H1 (cell line): ENCODE measurements around the gene FIG4. TPM values are rescaled to one million over a fixed set of nuclear protein-coding genes. Genes with fewer than 3 reads are reported as not detected.

ENCODE experiments used
- CTCF ChIA-PET: fragments of 300-600 bp; sonication (Branson Sonifier 250); formaldehyde crosslinking; loops from one replicate; lab custom pipeline; 2021; ENCODE audit not compliant: partially characterized antibody; lab: Charles Lee
- POLR2A ChIA-PET: fragments of 300-600 bp; sonication (Branson Sonifier 250); formaldehyde crosslinking; loops from one replicate; lab custom pipeline; 2021; ENCODE audit warnings: inconsistent platforms; ENCODE audit not compliant: partially characterized antibody; lab: Charles Lee
- DNase-seq, 2 experiments: peaks; one replicate each; pipeline versions ENCODE4 v3.0.0 to v3.0.0-alpha.2; 2010 to 2022; ENCODE audit warnings: low spot score in 2 of 2, low read depth in 1 of 2, mixed read lengths in 1 of 2
- FAIRE-seq: peaks from 2 replicates; lab custom pipeline; 2011; peaks lifted over from hg19 to GRCh38; lab: Jason Lieb, UNC
- H2AFZ ChIP-seq: 2 replicates; pipeline ENCODE4 v1.8.1; 2012; ENCODE audit warnings: low read length, inconsistent platforms
- H2AK5ac ChIP-seq: 2 replicates; pipeline ENCODE4 v1.6.1; 2013; ENCODE audit warnings: low read depth, low read length
- H2BK120ac ChIP-seq: replicated peaks from 2 replicates; pipeline ENCODE3; 2013; ENCODE audit warnings: low read depth, low read length, inconsistent platforms
- H2BK12ac ChIP-seq: 2 replicates; pipeline ENCODE4 v1.6.1; 2013; ENCODE audit warnings: low read depth, low read length
- H2BK15ac ChIP-seq: 2 replicates; pipeline ENCODE4 v1.6.1; 2013; ENCODE audit warnings: low read length
- H2BK20ac ChIP-seq: 2 replicates; pipeline ENCODE4 v1.6.1; 2013; ENCODE audit warnings: low read length
- H2BK5ac ChIP-seq: 2 replicates; pipeline ENCODE4 v1.6.1; 2013; ENCODE audit warnings: low read depth, low read length
- H3K14ac ChIP-seq: 2 replicates; pipeline ENCODE4 v1.6.1; 2013; ENCODE audit warnings: inconsistent platforms; ENCODE audit not compliant: insufficient read length
- H3K18ac ChIP-seq: 2 replicates; pipeline ENCODE4 v1.6.1; 2013; ENCODE audit warnings: low read length; ENCODE audit errors: extremely low read depth
- H3K23ac ChIP-seq: 2 replicates; pipeline ENCODE4 v1.6.1; 2013; ENCODE audit warnings: inconsistent platforms; ENCODE audit not compliant: insufficient read length
- H3K23me2 ChIP-seq: 2 replicates; pipeline ENCODE4 v1.6.1; 2013; ENCODE audit warnings: low read depth, low read length
- H3K27ac ChIP-seq: 2 replicates; pipeline ENCODE4 v1.6.1; 2011; ENCODE audit warnings: low read depth, low read length, inconsistent platforms
- H3K27me3 ChIP-seq, 4 experiments: replicated peaks in 1 of 4; 1 replicate in 1 of 4; 2 replicates in 3 of 4; pipeline versions ENCODE4 v1.6.1 to v1.8.1; 2011 to 2013; ENCODE audit warnings: low read length in 3 of 4, mild to moderate bottlenecking in 3 of 4, inconsistent platforms in 2 of 4, mixed read lengths in 2 of 4, moderate library complexity in 1 of 4; ENCODE audit not compliant: control insufficient read depth in 3 of 4, insufficient read depth in 3 of 4; ENCODE audit errors: extremely low read depth in 1 of 4
- H3K36me3 ChIP-seq, 4 experiments: 2 replicates each; pipeline versions ENCODE4 v1.6.1 to v1.8.1; 2011 to 2013; ENCODE audit warnings: mild to moderate bottlenecking in 4 of 4, low read length in 3 of 4, moderate library complexity in 2 of 4, control low read depth in 1 of 4, inconsistent platforms in 1 of 4; ENCODE audit not compliant: insufficient read depth in 4 of 4, control insufficient read depth in 2 of 4
- H3K4ac ChIP-seq: replicated peaks from 2 replicates; pipeline ENCODE3; 2013; ENCODE audit warnings: low read length, low read depth, mixed read lengths, inconsistent platforms; ENCODE audit not compliant: insufficient read length
- H3K4me1 ChIP-seq, 4 experiments: replicated peaks in 1 of 4; 1 replicate in 1 of 4; 2 replicates in 3 of 4; pipeline versions ENCODE4 v1.6.1 to v1.8.1; 2011 to 2013; ENCODE audit warnings: low read length in 3 of 4, inconsistent platforms in 2 of 4, mixed read lengths in 1 of 4; ENCODE audit not compliant: insufficient read depth in 4 of 4, control insufficient read depth in 3 of 4
- H3K4me2 ChIP-seq, 2 experiments: 2 replicates each; pipeline versions ENCODE4 v1.6.1 to v1.8.1; 2011 to 2013; ENCODE audit warnings: low read depth in 2 of 2, low read length in 2 of 2, control low read depth in 1 of 2, inconsistent platforms in 1 of 2, mild to moderate bottlenecking in 1 of 2; ENCODE audit not compliant: insufficient read depth in 1 of 2
- H3K4me3 ChIP-seq, 4 experiments: fragments of 200-600, 300-600 bp in 1 of 4; sonication (generic), shearing (Covaris generic), sonication (Bioruptor Twin) in 1 of 4; 2 replicates each; pipeline versions ENCODE4 v1.5.1 to v1.8.1; 2011 to 2016; ENCODE audit warnings: low read length in 4 of 4, low read depth in 3 of 4, control low read depth in 2 of 4, inconsistent platforms in 2 of 4, mild to moderate bottlenecking in 2 of 4, mixed read lengths in 1 of 4, moderate library complexity in 1 of 4; ENCODE audit not compliant: insufficient read depth in 2 of 4; ENCODE audit errors: extremely low read depth in 1 of 4
- H3K56ac ChIP-seq: replicated peaks from 2 replicates; pipeline ENCODE3; 2013; ENCODE audit warnings: low read depth, mild to moderate bottlenecking, mixed read lengths, low read length, inconsistent platforms; ENCODE audit not compliant: insufficient read length
- H3K79me1 ChIP-seq: 2 replicates; pipeline ENCODE4 v1.6.1; 2013; ENCODE audit warnings: low read depth, low read length, control low read depth
- H3K79me2 ChIP-seq, 2 experiments: 2 replicates each; pipeline versions ENCODE4 v1.6.1 to v1.8.1; 2012 to 2013; ENCODE audit warnings: low read length in 2 of 2, mild to moderate bottlenecking in 2 of 2, inconsistent platforms in 1 of 2; ENCODE audit not compliant: insufficient read depth in 2 of 2, control insufficient read depth in 1 of 2
- H3K9ac ChIP-seq, 4 experiments: replicated peaks in 1 of 4; 1 replicate in 1 of 4; 2 replicates in 3 of 4; pipeline versions ENCODE4 v1.6.1 to v1.8.1; 2011 to 2013; ENCODE audit warnings: low read depth in 3 of 4, low read length in 3 of 4, control low read depth in 2 of 4, mild to moderate bottlenecking in 2 of 4, moderate library complexity in 2 of 4, inconsistent platforms in 1 of 4; ENCODE audit errors: extremely low read depth in 1 of 4
- H3K9me3 ChIP-seq, 2 experiments: 2 replicates each; pipeline versions ENCODE4 v1.6.1 to v1.8.1; 2012 to 2013; ENCODE audit warnings: mild to moderate bottlenecking in 2 of 2, moderate library complexity in 2 of 2, control low read depth in 1 of 2, inconsistent platforms in 1 of 2, low read depth in 1 of 2, low read length in 1 of 2, mixed read lengths in 1 of 2; ENCODE audit not compliant: insufficient read depth in 2 of 2
- H4K20me1 ChIP-seq, 2 experiments: replicated peaks in 1 of 2; 2 replicates each; pipeline versions ENCODE3 to v1.8.1; 2011 to 2013; ENCODE audit warnings: inconsistent platforms in 2 of 2, low read length in 2 of 2, mild to moderate bottlenecking in 1 of 2; ENCODE audit not compliant: insufficient read depth in 2 of 2, control insufficient read depth in 1 of 2
- H4K5ac ChIP-seq: 2 replicates; pipeline ENCODE4 v1.6.1; 2013; ENCODE audit warnings: low read length, low read depth, mixed read lengths, inconsistent platforms; ENCODE audit not compliant: insufficient read length
- H4K8ac ChIP-seq: 2 replicates; pipeline ENCODE4 v1.8.0; 2013; ENCODE audit warnings: mild to moderate bottlenecking, moderate library complexity, low read length, inconsistent platforms; ENCODE audit not compliant: insufficient read depth; ENCODE audit errors: extremely low read depth
- H4K91ac ChIP-seq: replicated peaks from 2 replicates; pipeline ENCODE3; 2013; ENCODE audit warnings: low read length, mixed read lengths, inconsistent platforms; ENCODE audit not compliant: insufficient read length
- ATF3 ChIP-seq: IDR thresholded peaks from 2 replicates; pipeline ENCODE4 v1.6.1; 2011; ENCODE audit warnings: low read depth, mild to moderate bottlenecking, low read length; ENCODE audit not compliant: insufficient read depth
- CHD1 ChIP-seq: IDR thresholded peaks from 2 replicates; pipeline ENCODE4 v1.6.1; 2012; ENCODE audit warnings: low read depth, low read length, improper control_type of control experiment
- CREB1 ChIP-seq: IDR thresholded peaks from 2 replicates; pipeline ENCODE4 v1.6.1; 2012; ENCODE audit warnings: inconsistent platforms
- MAFK ChIP-seq: IDR thresholded peaks from 2 replicates; pipeline ENCODE4 v1.6.1; 2012; ENCODE audit warnings: low read depth, mild to moderate bottlenecking, improper control_type of control experiment, low read length
- POLR2AphosphoS5 ChIP-seq: IDR thresholded peaks from 2 replicates; pipeline ENCODE4 v1.6.1; 2011; ENCODE audit warnings: low read depth, low read length
- RAD21 ChIP-seq, 2 experiments: IDR thresholded peaks in 1 of 2; conservative IDR thresholded peaks in 1 of 2; 2 replicates each; pipeline ENCODE4 v1.6.1; 2011; ENCODE audit warnings: low read depth in 2 of 2, low read length in 2 of 2, improper control_type of control experiment in 1 of 2, inconsistent platforms in 1 of 2, mild to moderate bottlenecking in 1 of 2, moderate library complexity in 1 of 2
- RFX5 ChIP-seq: IDR thresholded peaks from 2 replicates; pipeline ENCODE4 v1.6.1; 2011; ENCODE audit warnings: low read depth, low read length, improper control_type of control experiment, borderline replicate concordance
- RXRA ChIP-seq: IDR thresholded peaks from 2 replicates; pipeline ENCODE4 v1.6.1; 2011; ENCODE audit warnings: low read depth, mild to moderate bottlenecking, low read length, moderate library complexity; ENCODE audit not compliant: insufficient read depth
- SIRT6 ChIP-seq: IDR thresholded peaks from one replicate; pipeline ENCODE4 v1.7.1; 2012; ENCODE audit warnings: low read length, inconsistent platforms
- SP1 ChIP-seq: IDR thresholded peaks from 2 replicates; pipeline ENCODE4 v1.6.1; 2011; ENCODE audit warnings: low read depth, low read length
- SUZ12 ChIP-seq: fragments of 200-600 bp; sonication (generic); IDR thresholded peaks from 2 replicates; pipeline ENCODE4 v1.6.1; 2012; ENCODE audit warnings: mild to moderate bottlenecking, inconsistent platforms, low read length, moderate library complexity, mixed read lengths
- TAF1 ChIP-seq: IDR thresholded peaks from 2 replicates; pipeline ENCODE4 v1.6.1; 2011; ENCODE audit warnings: mild to moderate bottlenecking, low read depth, low read length
- USF2 ChIP-seq: IDR thresholded peaks from 2 replicates; pipeline ENCODE4 v1.6.1; 2011; ENCODE audit warnings: low read length, improper control_type of control experiment
- WGBS, 2 experiments: shearing (Covaris generic) in 1 of 2; methylation state at CpG; one replicate each; pipeline versions ENCODE4 v1.1.6 to v1.1.7; 2013 to 2015; ENCODE audit warnings: low lambda C conversion rate in 2 of 2, mixed read lengths in 2 of 2, inconsistent platforms in 1 of 2, low coverage in 1 of 2, missing lambda C conversion rate in 1 of 2; ENCODE audit not compliant: insufficient replicate concordance in 2 of 2, insufficient coverage in 1 of 2, insufficient read length in 1 of 2; ENCODE audit errors: extremely low coverage in 1 of 2, missing lambda C conversion rate in 1 of 2; 5-methylcytosine and 5-hydroxymethylcytosine counted together
- polyA plus RNA-seq, 7 experiments: library from polyadenylated mRNA; depleted of rRNA in 3 of 7; stranded (reverse) in 5 of 7; unstranded in 2 of 7; fragments of >200 nt in 5 of 7; fragments of 200-250 nt in 2 of 7; gene quantifications; 1 replicate in 5 of 7; 2 replicates in 1 of 7; 4 replicates in 1 of 7; pipeline versions ENCODE4 v1.2.1 to v1.2.3, GENCODE V29; 2011 to 2013; ENCODE audit warnings: missing spikeins in 2 of 7, mixed read lengths in 2 of 7
- total RNA-seq: library from RNA; stranded (reverse); fragmentation: NEBNext Ultra II Directional; extraction: Animal tissue kit (Norgen Biotek cat#: 25700); gene quantifications from 2 replicates; pipeline ENCODE4 v1.2.1, GENCODE V29; 2021

FIG4 gene
- total and polyA plus RNA-seq, 2 of the 8 experiments (the other 6 are each of a cell fraction or from before 2014, with no cell fraction given) = 11.8 to 21.9 TPM

- no peak for TF ChIP-seq SIRT6
- TF ChIP-seq CHD1 = no peak
- no peak for TF ChIP-seq USF2
- TF ChIP-seq MAFK = no peak
- TF ChIP-seq CREB1 = no peak
- no peak for TF ChIP-seq ATF3
- TF ChIP-seq SUZ12 = no peak
- no peak for TF ChIP-seq RFX5
- TF ChIP-seq RXRA = no peak
- TF ChIP-seq POLR2AphosphoS5 = no peak
- TF ChIP-seq RAD21 (IDR thresholded peaks at IDR 0.05 in 1 of 2, conservative IDR thresholded peaks at IDR 0.05 in 1 of 2; ENCODE audit: low read depth in 2 of 2, low read length in 2 of 2) = no peak
- no peak for TF ChIP-seq TAF1
- no peak for TF ChIP-seq SP1
- H3K56ac ChIP-seq = no peak overlapping the region
- no peaks in the 10 kb centered on the region for H3K36me3 ChIP-seq
- H3K18ac ChIP-seq = no peak overlapping the region
- H3K9ac ChIP-seq = no peak overlapping the region
- H3K4me2 ChIP-seq = no peak overlapping the region
- no peak overlapping the region for H3K4me3 ChIP-seq
- no peaks in the 10 kb centered on the region for H3K4me1 ChIP-seq
- no peak overlapping the region for H2AK5ac ChIP-seq
- no peak overlapping the region for H2BK20ac ChIP-seq
- no peak overlapping the region for H4K91ac ChIP-seq
- CTCF ChIA-PET = interaction anchor here (0.9 to 2.0 kb wide), 5 partner anchors 28 to 198 kb away, joined by 3 to 7 read pairs (median 3); no protein-coding TSS in a partner anchor
- H3K14ac ChIP-seq = no peak overlapping the region
- WGBS, 2 experiments = 93% methylated on average over 3 of the region's 3 CpGs; no CpG with 5 or more reads in 1 of the 2 experiments
- H2BK12ac ChIP-seq = no peak overlapping the region
- no peaks in the 10 kb centered on the region; the same call in 1 of the 2 replicates for H3K23me2 ChIP-seq
- DNase-seq (no peak), FAIRE-seq (no peak)
- H4K20me1 ChIP-seq = no peaks in the 10 kb centered on the region
- no peak overlapping the region for H4K8ac ChIP-seq
- no peak overlapping the region for H3K4ac ChIP-seq
- no peak overlapping the region for H2AFZ ChIP-seq
- no peak overlapping the region for H2BK120ac ChIP-seq
- H4K5ac ChIP-seq = no peak overlapping the region
- no peaks in the 10 kb centered on the region for H3K9me3 ChIP-seq
- POLR2A ChIA-PET = no interaction called here
- no peaks in the 10 kb centered on the region for H3K79me2 ChIP-seq
- H2BK15ac ChIP-seq = no peak overlapping the region
- H3K79me1 ChIP-seq = no peaks in the 10 kb centered on the region
- no peak overlapping the region for H3K27ac ChIP-seq
- no peak overlapping the region for H2BK5ac ChIP-seq
- H3K27me3 ChIP-seq = no peaks in the 10 kb centered on the region
- no peak overlapping the region for H3K23ac ChIP-seq
Observed at GRCh38 chr6:109841869-109842268, 150.8 kb downstream of the FIG4 start.
